ENCODE measurements around the gene HBQ1.
"Not testable (repeated sequence)": the region's sequence is repeated elsewhere in the genome, so short reads cannot be mapped to it uniquely, and the experiment has no call there.

The HBQ1 gene

GRCh38 chr16:166375-167121 lies 13.7 kb upstream of the HBQ1 start:
- no peak for DNase-seq (ENCODE audit: low spot score)
- in situ Hi-C loops (cut with MboI; ENCODE audit: low pct_unique_long_range_greater_than_20kb, low sequenced_read_pairs, unreplicated experiment), result no loop called here
- TF ChIP-seq, protein P1, sequence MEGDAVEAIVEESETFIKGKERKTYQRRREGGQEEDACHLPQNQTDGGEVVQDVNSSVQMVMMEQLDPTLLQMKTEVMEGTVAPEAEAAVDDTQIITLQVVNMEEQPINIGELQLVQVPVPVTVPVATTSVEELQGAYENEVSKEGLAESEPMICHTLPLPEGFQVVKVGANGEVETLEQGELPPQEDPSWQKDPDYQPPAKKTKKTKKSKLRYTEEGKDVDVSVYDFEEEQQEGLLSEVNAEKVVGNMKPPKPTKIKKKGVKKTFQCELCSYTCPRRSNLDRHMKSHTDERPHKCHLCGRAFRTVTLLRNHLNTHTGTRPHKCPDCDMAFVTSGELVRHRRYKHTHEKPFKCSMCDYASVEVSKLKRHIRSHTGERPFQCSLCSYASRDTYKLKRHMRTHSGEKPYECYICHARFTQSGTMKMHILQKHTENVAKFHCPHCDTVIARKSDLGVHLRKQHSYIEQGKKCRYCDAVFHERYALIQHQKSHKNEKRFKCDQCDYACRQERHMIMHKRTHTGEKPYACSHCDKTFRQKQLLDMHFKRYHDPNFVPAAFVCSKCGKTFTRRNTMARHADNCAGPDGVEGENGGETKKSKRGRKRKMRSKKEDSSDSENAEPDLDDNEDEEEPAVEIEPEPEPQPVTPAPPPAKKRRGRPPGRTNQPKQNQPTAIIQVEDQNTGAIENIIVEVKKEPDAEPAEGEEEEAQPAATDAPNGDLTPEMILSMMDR (IDR thresholded peaks at IDR 0.05; ENCODE audit: extremely low read depth, insufficient read depth, missing control alignments), result no peak

DNA sequence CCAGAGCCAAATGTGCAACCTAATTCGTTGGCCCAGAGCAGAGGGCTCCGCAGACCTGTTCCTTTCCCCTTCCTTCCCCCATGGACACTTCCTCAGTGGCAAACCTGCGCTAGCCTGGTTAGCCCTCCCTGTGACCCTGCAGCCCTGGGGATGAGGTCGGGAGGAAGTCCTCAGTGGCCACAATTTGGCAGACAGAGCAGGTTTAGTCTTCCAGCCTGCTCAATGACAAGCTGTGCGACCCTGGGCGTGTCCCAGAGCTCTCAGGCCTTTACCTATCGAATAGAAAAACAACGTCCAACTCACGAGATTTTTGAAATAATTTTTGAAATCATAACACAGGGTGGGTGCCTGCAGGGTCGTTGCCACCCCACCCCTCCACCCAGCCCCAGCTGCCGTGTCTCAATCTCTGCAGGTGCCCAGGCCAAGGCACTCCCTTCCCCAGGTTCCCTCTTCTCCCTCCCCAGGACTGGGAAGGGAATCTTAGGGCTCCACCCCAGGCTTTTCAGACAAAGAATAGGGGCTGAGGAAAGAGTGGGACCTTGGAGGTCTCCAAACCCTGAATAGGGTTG lies 13.1 kb upstream of the HBQ1 start:
- in situ Hi-C loops (cut with MboI; ENCODE audit: low pct_unique_long_range_greater_than_20kb, low sequenced_read_pairs, unreplicated experiment), result no loop called here
- TF ChIP-seq, protein P1 (IDR thresholded peaks at IDR 0.05; ENCODE audit: extremely low read depth, insufficient read depth, missing control alignments), result no peak
- no peak for DNase-seq (ENCODE audit: low spot score)

GRCh38 chr16:168424-168823 lies 11.8 kb upstream of the HBQ1 start:
- in situ Hi-C loops (cut with MboI; ENCODE audit: low pct_unique_long_range_greater_than_20kb, low sequenced_read_pairs, unreplicated experiment), result no loop called here
- peak; percentile 18 for DNase-seq (ENCODE audit: low spot score)
- TF ChIP-seq, protein P1 (IDR thresholded peaks at IDR 0.05; ENCODE audit: extremely low read depth, insufficient read depth, missing control alignments), result no peak

DNA sequence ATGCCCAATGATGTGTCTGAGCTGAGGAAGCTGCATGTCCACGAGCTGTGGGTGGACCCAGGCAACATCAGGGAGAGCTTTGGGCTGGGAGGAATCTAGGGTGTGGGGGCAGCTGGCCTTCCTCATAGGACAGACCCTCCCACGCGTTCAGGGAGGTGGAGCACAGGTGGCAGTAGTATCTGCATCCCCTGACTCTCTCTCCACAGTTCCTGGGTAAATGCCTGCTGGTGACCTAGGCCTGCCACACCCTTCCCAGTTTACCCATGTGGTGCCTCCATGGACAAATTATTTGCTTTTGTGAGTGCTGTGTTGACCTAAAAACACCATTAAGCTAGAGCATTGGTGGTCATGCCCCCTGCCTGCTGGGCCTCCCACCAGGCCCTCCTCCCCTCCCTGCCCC lies 11.2 kb upstream of the HBQ1 start:
- TF ChIP-seq, protein P1 (IDR thresholded peaks at IDR 0.05; ENCODE audit: extremely low read depth, insufficient read depth, missing control alignments), result no peak
- in situ Hi-C loops (cut with MboI; ENCODE audit: low pct_unique_long_range_greater_than_20kb, low sequenced_read_pairs, unreplicated experiment), result no loop called here
- DNase-seq (ENCODE audit: low spot score), result no peak

DNA sequence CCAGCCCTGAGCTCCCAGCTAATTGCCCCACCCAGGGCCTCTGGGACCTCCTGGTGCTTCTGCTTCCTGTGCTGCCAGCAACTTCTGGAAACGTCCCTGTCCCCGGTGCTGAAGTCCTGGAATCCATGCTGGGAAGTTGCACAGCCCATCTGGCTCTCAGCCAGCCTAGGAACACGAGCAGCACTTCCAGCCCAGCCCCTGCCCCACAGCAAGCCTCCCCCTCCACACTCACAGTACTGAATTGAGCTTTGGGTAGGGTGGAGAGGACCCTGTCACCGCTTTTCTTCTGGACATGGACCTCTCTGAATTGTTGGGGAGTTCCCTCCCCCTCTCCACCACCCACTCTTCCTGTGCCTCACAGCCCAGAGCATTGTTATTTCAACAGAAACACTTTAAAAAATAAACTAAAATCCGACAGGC lies 10.2 kb upstream of the HBQ1 start:
- in situ Hi-C loops (cut with MboI; ENCODE audit: low pct_unique_long_range_greater_than_20kb, low sequenced_read_pairs, unreplicated experiment); DNase-seq (ENCODE audit: low spot score): not testable (repeated sequence)

DNA sequence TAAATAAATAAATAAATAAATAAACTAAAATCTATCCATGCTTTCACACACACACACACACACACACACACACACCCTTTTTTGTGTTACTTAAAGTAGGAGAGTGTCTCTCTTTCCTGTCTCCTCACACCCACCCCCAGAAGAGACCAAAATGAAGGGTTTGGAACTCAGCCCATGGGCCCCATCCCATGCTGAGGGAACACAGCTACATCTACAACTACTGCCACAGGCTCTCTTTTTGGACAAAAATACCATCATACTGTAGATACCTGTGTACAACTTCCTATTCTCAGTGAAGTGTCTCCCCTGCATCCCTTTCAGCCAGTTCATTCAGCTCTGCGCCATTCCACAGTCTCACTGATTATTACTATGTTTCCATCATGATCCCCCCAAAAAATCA lies 9.5 kb upstream of the HBQ1 start:
- DNase-seq (ENCODE audit: low spot score), result peak; percentile 26
- TF ChIP-seq, protein P1 (IDR thresholded peaks at IDR 0.05; ENCODE audit: extremely low read depth, insufficient read depth, missing control alignments), result no peak
- in situ Hi-C loops (cut with MboI; ENCODE audit: low pct_unique_long_range_greater_than_20kb, low sequenced_read_pairs, unreplicated experiment), result no loop called here

GRCh38 chr16:172374-172941 lies 7.8 kb upstream of the HBQ1 start, which contains the start of gene HBA2:
Gene HBA2 (plus strand): TSS chr16:172876. CDS start chr16:172913, 37 bp downstream.
- in situ Hi-C loops (cut with MboI; ENCODE audit: low pct_unique_long_range_greater_than_20kb, low sequenced_read_pairs, unreplicated experiment), result not testable (repeated sequence)

DNA sequence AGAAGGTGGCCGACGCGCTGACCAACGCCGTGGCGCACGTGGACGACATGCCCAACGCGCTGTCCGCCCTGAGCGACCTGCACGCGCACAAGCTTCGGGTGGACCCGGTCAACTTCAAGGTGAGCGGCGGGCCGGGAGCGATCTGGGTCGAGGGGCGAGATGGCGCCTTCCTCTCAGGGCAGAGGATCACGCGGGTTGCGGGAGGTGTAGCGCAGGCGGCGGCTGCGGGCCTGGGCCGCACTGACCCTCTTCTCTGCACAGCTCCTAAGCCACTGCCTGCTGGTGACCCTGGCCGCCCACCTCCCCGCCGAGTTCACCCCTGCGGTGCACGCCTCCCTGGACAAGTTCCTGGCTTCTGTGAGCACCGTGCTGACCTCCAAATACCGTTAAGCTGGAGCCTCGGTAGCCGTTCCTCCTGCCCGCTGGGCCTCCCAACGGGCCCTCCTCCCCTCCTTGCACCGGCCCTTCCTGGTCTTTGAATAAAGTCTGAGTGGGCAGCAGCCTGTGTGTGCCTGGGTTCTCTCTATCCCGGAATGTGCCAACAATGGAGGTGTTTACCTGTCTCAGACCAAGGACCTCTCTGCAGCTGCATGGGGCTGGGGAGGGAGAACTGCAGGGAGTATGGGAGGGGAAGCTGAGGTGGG lies 6.9 kb upstream of the HBQ1 start:
- in situ Hi-C loops (cut with MboI; ENCODE audit: low pct_unique_long_range_greater_than_20kb, low sequenced_read_pairs, unreplicated experiment); DNase-seq (ENCODE audit: low spot score): not testable (repeated sequence)

More at GRCh38 chr16:172374-172941, 7.8 kb upstream of the HBQ1 start, which contains the start of gene HBA2:
- not testable (repeated sequence) for DNase-seq (ENCODE audit: low spot score)

DNA sequence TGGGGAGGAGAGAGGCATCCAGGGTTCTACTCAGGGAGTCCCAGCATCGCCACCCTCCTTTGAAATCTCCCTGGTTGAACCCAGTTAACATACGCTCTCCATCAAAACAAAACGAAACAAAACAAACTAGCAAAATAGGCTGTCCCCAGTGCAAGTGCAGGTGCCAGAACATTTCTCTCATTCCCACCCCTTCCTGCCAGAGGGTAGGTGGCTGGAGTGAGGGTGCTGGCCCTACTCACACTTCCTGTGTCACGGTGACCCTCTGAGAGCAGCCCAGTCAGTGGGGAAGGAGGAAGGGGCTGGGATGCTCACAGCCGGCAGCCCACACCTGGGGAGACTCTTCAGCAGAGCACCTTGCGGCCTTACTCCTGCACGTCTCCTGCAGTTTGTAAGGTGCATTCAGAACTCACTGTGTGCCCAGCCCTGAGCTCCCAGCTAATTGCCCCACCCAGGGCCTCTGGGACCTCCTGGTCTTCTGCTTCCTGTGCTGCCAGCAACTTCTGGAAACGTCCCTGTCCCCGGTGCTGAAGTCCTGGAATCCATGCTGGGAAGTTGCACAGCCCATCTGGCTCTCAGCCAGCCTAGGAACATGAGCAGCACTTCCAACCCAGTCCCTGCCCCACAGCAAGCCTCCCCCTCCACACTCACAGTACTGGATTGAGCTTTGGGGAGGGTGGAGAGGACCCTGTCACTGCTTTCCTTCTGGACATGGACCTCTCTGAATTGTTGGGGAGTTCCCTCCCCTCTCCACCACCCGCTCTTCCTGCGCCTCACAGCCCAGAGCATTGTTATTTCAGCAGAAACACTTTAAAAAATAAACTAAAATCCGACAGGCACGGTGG lies 6.1 kb upstream of the HBQ1 start:
- DNase-seq (ENCODE audit: low spot score); in situ Hi-C loops (cut with MboI; ENCODE audit: low pct_unique_long_range_greater_than_20kb, low sequenced_read_pairs, unreplicated experiment): not testable (repeated sequence)

All from GM13977 (cell line).